Panc1 (cell line): ENCODE data around the gene ALG12. TPM values are rescaled to one million over a fixed set of nuclear protein-coding genes. Genes with fewer than 3 reads are reported as not detected.

Experiments
- ATAC-seq: fragments of 200-7000 bp; cut with Tn5 transposase; 2 replicates; pipeline ENCODE4 v1.9.1; 2020; ENCODE audit warnings: mild to moderate bottlenecking, moderate library complexity
- BruUV-seq: library from RNA; stranded (reverse); fragments of 400-500 nt; replicated peaks from 2 replicates; lab custom pipeline; 2021; lab: Mats Ljungman, UMichigan
- CTCF ChIA-PET: fragments of 300-600 bp; sonication (Branson Sonifier 250); formaldehyde crosslinking; loops from one replicate; lab custom pipeline; 2022; ENCODE audit warnings: antibody characterized with exemption; lab: Charles Lee
- POLR2A ChIA-PET: fragments of 300-600 bp; sonication (Branson Sonifier 250); formaldehyde crosslinking; loops from one replicate; lab custom pipeline; 2022; ENCODE audit warnings: antibody characterized with exemption; lab: Charles Lee
- DNase-seq: peaks from one replicate; pipeline ENCODE4 v3.0.0-alpha.2; 2010; ENCODE audit warnings: low read depth, low spot score
- H3K27ac ChIP-seq: 2 replicates; pipeline ENCODE4 v1.5.1; 2011; ENCODE audit warnings: mild to moderate bottlenecking, low read length, inconsistent platforms
- H3K27me3 ChIP-seq: fragments of 200-500 bp; sonication (Bioruptor generic); 2 replicates; pipeline ENCODE4 v1.6.0; 2014; ENCODE audit warnings: low read length, inconsistent platforms; ENCODE audit not compliant: control insufficient read depth, insufficient read depth
- H3K36me3 ChIP-seq: fragments of 200-500 bp; sonication (Bioruptor generic); 2 replicates; pipeline ENCODE4 v1.5.1; 2014; ENCODE audit warnings: inconsistent platforms, mild to moderate bottlenecking, low read length, moderate library complexity; ENCODE audit not compliant: control insufficient read depth, insufficient read depth
- H3K4me1 ChIP-seq: 2 replicates; pipeline ENCODE4 v1.5.1; 2011; ENCODE audit warnings: inconsistent platforms, mild to moderate bottlenecking, low read length, moderate library complexity; ENCODE audit not compliant: control insufficient read depth, insufficient read depth
- H3K4me3 ChIP-seq, 2 experiments: 2 replicates each; pipeline ENCODE4 v1.5.1; 2011 to 2012; ENCODE audit warnings: low read depth in 2 of 2, low read length in 2 of 2, mild to moderate bottlenecking in 2 of 2, inconsistent platforms in 1 of 2, moderate library complexity in 1 of 2
- H3K9me3 ChIP-seq: fragments of 200-500 bp; sonication (Bioruptor generic); 2 replicates; pipeline ENCODE4 v1.5.1; 2014; ENCODE audit warnings: low read depth, mild to moderate bottlenecking, inconsistent platforms, low read length, moderate library complexity; ENCODE audit not compliant: control insufficient read depth, insufficient read depth
- CTCF ChIP-seq: fragments of 450-650 bp; IDR thresholded peaks from 2 replicates; pipeline ENCODE4 v1.5.1; 2017; ENCODE audit warnings: mild to moderate bottlenecking
- POLR2AphosphoS5 ChIP-seq: IDR thresholded peaks from 2 replicates; pipeline ENCODE4 v1.6.1; 2012; ENCODE audit warnings: mild to moderate bottlenecking, low read depth, low read length, moderate library complexity
- REST ChIP-seq, 2 experiments: IDR thresholded peaks; 2 replicates each; pipeline ENCODE4 v1.6.1; 2011 to 2012; ENCODE audit warnings: low read depth in 2 of 2, control low read depth in 1 of 2, low read length in 1 of 2, mild to moderate bottlenecking in 1 of 2, moderate library complexity in 1 of 2; ENCODE audit not compliant: insufficient read depth in 1 of 2
- SIN3A ChIP-seq: IDR thresholded peaks from 2 replicates; pipeline ENCODE4 v1.6.1; 2012; ENCODE audit warnings: low read depth, mild to moderate bottlenecking, low read length, moderate library complexity, borderline replicate concordance; ENCODE audit not compliant: insufficient read depth
- TCF7L2 ChIP-seq: IDR thresholded peaks from 2 replicates; pipeline ENCODE4 v1.6.1; 2011; ENCODE audit warnings: mild to moderate bottlenecking, low read depth, low read length, inconsistent platforms
- in situ Hi-C: cut with HindIII; loops from 2 replicates; pipeline ENCODE4 v1.10.0; 2016; ENCODE audit warnings: low sequenced_read_pairs, low pct_unique_long_range_greater_than_20kb
- intact Hi-C: fragments of 100-400 bp; cut with micrococcal nuclease; formaldehyde crosslinking; loops from one replicate; pipeline ENCODE4 v1.10.0; 2022; ENCODE audit not compliant: unreplicated experiment
- total RNA-seq: library from RNA; stranded (reverse); gene quantifications from one replicate; pipeline ENCODE4 v1.2.1, GENCODE V29; 2021; ENCODE audit not compliant: unreplicated experiment

The ALG12 gene
- total RNA-seq, 1 experiment from 2014 or later = 23.4 TPM

GRCh38 chr22:49928185-49928495 is 9.9 kb upstream of the ALG12 start:
- in situ Hi-C loops = no loop called here
- no peak overlapping the region for H3K27ac ChIP-seq
- no peak for ATAC-seq
- no peak for TF ChIP-seq TCF7L2
- H3K4me3 ChIP-seq = no peak overlapping the region
- H3K9me3 ChIP-seq = no peaks in the 10 kb centered on the region
- peaks cover 14% of the 10 kb centered on the region for H3K4me1 ChIP-seq
- POLR2A ChIA-PET = no interaction called here
- intact Hi-C loops = loop anchor here (5.0 kb wide), 1 partner anchor 99 kb away; no protein-coding TSS in a partner anchor
- BruUV-seq = no TSS peak
- CTCF ChIA-PET = no interaction called here
- DNase-seq = no peak
- no peaks in the 10 kb centered on the region for H3K36me3 ChIP-seq
- H3K27me3 ChIP-seq = no peaks in the 10 kb centered on the region

- H3K36me3 ChIP-seq = no peaks in the 10 kb centered on the region
- BruUV-seq = no TSS peak
- H3K27ac ChIP-seq = no peak overlapping the region
- H3K4me3 ChIP-seq = no peak overlapping the region
- DNase-seq (no peak), ATAC-seq (no peak)
- TF ChIP-seq POLR2AphosphoS5 (no peak), REST (IDR thresholded peaks at IDR 0.05; ENCODE audit: insufficient read depth in 1 of 2, low read depth in 2 of 2, low read length in 1 of 2) (no peak)
- no peaks in the 10 kb centered on the region for H3K9me3 ChIP-seq
- in situ Hi-C loops = no loop called here
- intact Hi-C loops = loop anchor here (5.0 kb wide), 1 partner anchor 100 kb away; no protein-coding TSS in a partner anchor
- ChIA-PET CTCF (no interaction called here), POLR2A (no interaction called here)
- H3K4me1 ChIP-seq = peaks cover 11% of the 10 kb centered on the region; the same call in 1 of the 2 replicates
- H3K27me3 ChIP-seq = no peaks in the 10 kb centered on the region
Measured at GRCh38 chr22:49927483-49928184, 9.4 kb upstream of the ALG12 start.

- Histone ChIP-seq H3K27me3 (no peaks in the 10 kb centered on the region), H3K36me3 (no peaks in the 10 kb centered on the region), H3K4me1 (peaks cover 11% of the 10 kb centered on the region; the same call in 1 of the 2 replicates), H3K27ac (no peak overlapping the region), H3K4me3 (no peak overlapping the region), H3K9me3 (no peaks in the 10 kb centered on the region)
- no TSS peak for BruUV-seq
- DNase-seq = no peak
- TF ChIP-seq CTCF (no peak), POLR2AphosphoS5 (no peak), REST (IDR thresholded peaks at IDR 0.05; ENCODE audit: insufficient read depth in 1 of 2, low read depth in 2 of 2, low read length in 1 of 2) (no peak), TCF7L2 (no peak), SIN3A (no peak)
- intact Hi-C loops (loop anchor here (5.0 kb wide), 1 partner anchor 100 kb away; no protein-coding TSS in a partner anchor), in situ Hi-C loops (no loop called here)
- CTCF ChIA-PET = no interaction called here
- POLR2A ChIA-PET = no interaction called here
- ATAC-seq = no peak
Measured at GRCh38 chr22:49926916-49927315, 8.7 kb upstream of the ALG12 start.
